ENCODE results near the gene RNF7. TPM values are rescaled to one million over a fixed set of nuclear protein-coding genes. Genes with fewer than 3 reads are reported as not detected.

The RNF7 gene
- total and polyA plus RNA-seq, 2 of the 8 experiments (the other 6 are each of a cell fraction or from before 2014, with no cell fraction given), result 78.4 to 113 TPM

DNA sequence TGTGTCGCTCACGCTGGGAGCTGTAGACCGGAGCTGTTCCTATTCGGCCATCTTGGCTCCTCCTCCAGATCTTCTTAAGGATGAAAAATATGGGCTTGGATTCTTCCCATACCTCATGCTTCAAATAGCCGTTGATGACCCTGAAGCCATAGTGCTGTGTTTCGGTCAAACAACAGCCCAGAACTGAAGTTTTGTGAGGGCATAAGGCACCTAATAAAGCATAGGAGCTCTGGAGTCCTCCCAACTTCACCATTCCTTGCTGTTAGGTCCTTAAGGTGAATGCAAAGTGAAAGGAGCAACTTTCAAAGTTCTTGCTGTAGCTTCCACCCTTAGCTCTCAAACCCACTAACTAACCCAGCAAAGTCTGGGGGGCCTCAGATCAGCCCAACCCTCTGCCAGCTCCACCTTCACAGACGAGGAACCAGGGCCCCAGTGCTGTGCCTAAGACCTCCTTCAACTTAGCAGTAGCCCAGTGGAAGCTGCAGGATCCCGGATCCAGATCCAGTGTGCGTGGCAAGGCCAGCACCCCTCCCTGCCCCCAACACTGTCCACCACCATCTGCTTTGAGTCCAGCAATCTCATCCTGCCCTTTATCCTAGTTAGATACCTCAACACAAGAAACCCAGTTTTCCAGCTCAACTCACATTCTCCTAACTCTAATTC lies 25.1 kb downstream of the RNF7 start, which contains the start of gene GRK7 (continued):
- no peak for TF ChIP-seq KDM1A (IDR thresholded peaks at IDR 0.05; ENCODE audit: borderline replicate concordance, low read length)
- TF ChIP-seq RXRA (IDR thresholded peaks at IDR 0.05; ENCODE audit: insufficient read depth, low read depth, low read length), result no peak
